GM12878 (cell line): ENCODE data around the gene RUNX3. TPM values are rescaled to one million over a fixed set of nuclear protein-coding genes. Genes with fewer than 3 reads are reported as not detected.

Source experiments
- ATAC-seq: fragments of 200-7000 bp; cut with Tn5 transposase; 3 replicates; pipeline ENCODE4 v1.9.1; 2020; ENCODE audit warnings: mild to moderate bottlenecking, moderate library complexity
- BruUV-seq: library from RNA; stranded (reverse); fragments of 400-500 nt; replicated peaks from 2 replicates; lab custom pipeline; 2021; lab: Mats Ljungman, UMichigan
- CTCF ChIA-PET: fragments of 300-600 bp; sonication (Branson Sonifier 250); formaldehyde crosslinking; extraction: SDS; loops from one replicate; lab custom pipeline; 2021; ENCODE audit warnings: inconsistent platforms; lab: Yijun Ruan, JAX
- POLR2A ChIA-PET: fragments of 350-600 bp; formaldehyde crosslinking; extraction: SDS; loops from one replicate; lab custom pipeline; 2021; ENCODE audit warnings: inconsistent platforms; lab: Charles Lee
- RAD21 ChIA-PET: fragments of 300-600 bp; sonication (Branson Sonifier 250); formaldehyde crosslinking; loops from one replicate; lab custom pipeline; 2023; ENCODE audit warnings: antibody characterized with exemption; ENCODE audit not compliant: unreplicated experiment; lab: Charles Lee
- SMC1A ChIA-PET: fragments of 300-600 bp; sonication (Branson Sonifier 250); formaldehyde crosslinking; loops from one replicate; lab custom pipeline; 2023; ENCODE audit not compliant: unreplicated experiment, uncharacterized antibody; lab: Charles Lee
- DNase-seq: peaks from one replicate; pipeline ENCODE4 v3.0.0-alpha.2; 2011; ENCODE audit warnings: low read depth, low spot score
- FAIRE-seq: peaks from 3 replicates; lab custom pipeline; 2011; peaks lifted over from hg19 to GRCh38; lab: Jason Lieb, UNC
- H2AFZ ChIP-seq: 2 replicates; pipeline ENCODE4 v1.6.0; 2011; ENCODE audit warnings: low read depth, low read length, control low read depth; ENCODE audit not compliant: control insufficient read depth
- H3K27ac ChIP-seq: 2 replicates; pipeline ENCODE4 v1.5.1; 2011; ENCODE audit warnings: control low read depth; ENCODE audit not compliant: control insufficient read depth, insufficient read depth
- H3K27me3 ChIP-seq, 2 experiments: replicated peaks in 1 of 2; 2 replicates each; pipeline versions ENCODE4 v1.6.0 to v1.6.1; 2011; ENCODE audit warnings: low read length in 1 of 2; ENCODE audit not compliant: control insufficient read depth in 2 of 2, insufficient read depth in 2 of 2
- H3K36me3 ChIP-seq, 2 experiments: 2 replicates each; pipeline ENCODE4 v1.5.1; 2011; ENCODE audit warnings: low read length in 1 of 2; ENCODE audit not compliant: control insufficient read depth in 2 of 2, insufficient read depth in 2 of 2
- H3K4me1 ChIP-seq: 2 replicates; pipeline ENCODE4 v1.6.1; 2011; ENCODE audit warnings: mild to moderate bottlenecking, low read length, moderate library complexity, mixed read lengths; ENCODE audit not compliant: control insufficient read depth, insufficient read depth
- H3K4me2 ChIP-seq: 2 replicates; pipeline ENCODE4 v1.6.0; 2011; ENCODE audit warnings: control low read depth; ENCODE audit not compliant: control insufficient read depth, insufficient read depth
- H3K4me3 ChIP-seq: fragments of 200-600 bp; sonication (generic); 2 replicates; pipeline ENCODE4 v1.5.1; 2016
- H3K79me2 ChIP-seq: 2 replicates; pipeline ENCODE4 v1.6.0; 2011; ENCODE audit warnings: low read length; ENCODE audit not compliant: control insufficient read depth, insufficient read depth
- H3K9ac ChIP-seq: 2 replicates; pipeline ENCODE4 v1.8.0; 2011; ENCODE audit warnings: low read length, control low read depth, mixed read lengths; ENCODE audit not compliant: control insufficient read depth, insufficient read depth
- H3K9me3 ChIP-seq: replicated peaks from 3 replicates; pipeline ENCODE4 v1.5.1; 2011; ENCODE audit warnings: mild to moderate bottlenecking, low read length; ENCODE audit not compliant: control insufficient read depth, insufficient read depth
- H4K20me1 ChIP-seq: 2 replicates; pipeline ENCODE4 v1.6.0; 2011; ENCODE audit not compliant: control insufficient read depth, insufficient read depth
- ASH2L ChIP-seq: fragments of 300-600, 200-600 bp; sonication (generic); IDR thresholded peaks from 2 replicates; pipeline ENCODE4 v1.6.1; 2017; ENCODE audit warnings: low read depth, mild to moderate bottlenecking, borderline replicate concordance
- ATF7 ChIP-seq: fragments of 450-650 bp; IDR thresholded peaks from 2 replicates; pipeline ENCODE4 v1.6.1; 2016; ENCODE audit warnings: low read depth, mild to moderate bottlenecking
- BHLHE40 ChIP-seq, 2 experiments: fragments of 450-650 bp in 1 of 2; IDR thresholded peaks; 2 replicates each; pipeline ENCODE4 v1.6.1; 2011 to 2017; ENCODE audit warnings: low read depth in 2 of 2, borderline replicate concordance in 1 of 2, improper control_type of control experiment in 1 of 2, low read length in 1 of 2, mild to moderate bottlenecking in 1 of 2
- CBX5 ChIP-seq: sonication (generic); IDR thresholded peaks from 2 replicates; pipeline ENCODE4 v1.6.1; 2016; ENCODE audit warnings: low read depth, moderate library complexity, mild to moderate bottlenecking, inconsistent platforms
- FOXM1 ChIP-seq: IDR thresholded peaks from 2 replicates; pipeline ENCODE4 v1.6.1; 2012; ENCODE audit warnings: low read depth, mild to moderate bottlenecking, inconsistent platforms, low read length, moderate library complexity
- HDAC2 ChIP-seq: fragments of 200-600 bp; sonication (generic); IDR thresholded peaks from 2 replicates; pipeline ENCODE4 v1.6.1; 2017
- IKZF1 ChIP-seq: fragments of 450-650 bp; conservative IDR thresholded peaks from 2 replicates; pipeline ENCODE4 v1.6.1; 2017; ENCODE audit warnings: antibody characterized with exemption, mild to moderate bottlenecking
- POLR2A ChIP-seq: IDR thresholded peaks from 2 replicates; pipeline ENCODE4 v1.6.1; 2011; ENCODE audit warnings: low read depth, mild to moderate bottlenecking, low read length
- POLR2AphosphoS5 ChIP-seq: IDR thresholded peaks from 2 replicates; pipeline ENCODE4 v1.6.1; 2011; ENCODE audit warnings: mild to moderate bottlenecking, low read length, inconsistent platforms
- RELA ChIP-seq: fragments of 450-650 bp; IDR thresholded peaks from 2 replicates; pipeline ENCODE4 v1.8.0; 2014; ENCODE audit warnings: borderline replicate concordance; ENCODE audit not compliant: partially characterized antibody
- SIN3A ChIP-seq: IDR thresholded peaks from 2 replicates; pipeline ENCODE4 v1.6.1; 2012; ENCODE audit warnings: low read depth, low read length, improper control_type of control experiment
- SIX5 ChIP-seq: IDR thresholded peaks from 2 replicates; pipeline ENCODE4 v1.6.1; 2011; ENCODE audit warnings: mild to moderate bottlenecking, low read depth, low read length, moderate library complexity; ENCODE audit not compliant: severe bottlenecking
- WGBS: methylation state at CpG from one replicate; pipeline ENCODE4 v1.1.6; 2016; ENCODE audit warnings: low lambda C conversion rate; ENCODE audit not compliant: insufficient replicate concordance, insufficient coverage; ENCODE audit errors: missing lambda C conversion rate; 5-methylcytosine and 5-hydroxymethylcytosine counted together
- in situ Hi-C: fragments of 300-500 bp; cut with MboI; formaldehyde crosslinking; loops from 9 replicates; pipeline ENCODE4 v1.14.3; 2018; ENCODE audit warnings: mixed read lengths
- intact Hi-C: fragments of 100-400 bp; cut with micrococcal nuclease; formaldehyde crosslinking; loops from one replicate; pipeline ENCODE4 v1.14.2; 2022; ENCODE audit not compliant: unreplicated experiment
- polyA plus RNA-seq, 11 experiments: library from polyadenylated mRNA; depleted of rRNA in 4 of 11; unstranded in 6 of 11; stranded (reverse) in 5 of 11; fragments of >200 nt; fragmentation: Nextera tagmentation in 4 of 11; fragmentation: Illumina TruSeq in 1 of 11; extraction: Ambion mirVana in 4 of 11; extraction: Trizol in 1 of 11; gene quantifications; 1 replicate in 1 of 11; 2 replicates in 10 of 11; pipeline versions ENCODE4 v1.2.1 to v1.2.3, GENCODE V29; 2011 to 2016; ENCODE audit warnings: inconsistent platforms in 2 of 11, missing spikeins in 2 of 11, low read depth in 1 of 11
- total RNA-seq, 4 experiments: library from RNA; depleted of rRNA in 3 of 4; stranded (reverse); fragments of >200 nt in 3 of 4; fragmentation: Illumina TruSeq in 1 of 4; extraction: Trizol in 1 of 4; gene quantifications; 2 replicates each; pipeline versions ENCODE4 v1.2.1 to v1.2.3, GENCODE V29; 2013 to 2021

The RUNX3 gene
- total and polyA plus RNA-seq, 10 of the 15 experiments (the other 5 are each of a cell fraction or from before 2014, with no cell fraction given), result 19.0 to 151 (median 31.4) TPM

- peaks cover 17% of the 10 kb centered on the region for H4K20me1 ChIP-seq
- H3K27me3 ChIP-seq, result no peaks in the 10 kb centered on the region
- SMC1A ChIA-PET, result interaction anchor here (0.9 to 1.1 kb wide), 3 partner anchors 9 to 11 kb away, joined by 3 read pairs; no protein-coding TSS in a partner anchor
- POLR2A ChIA-PET, result interaction anchor here (0.5 to 1.5 kb wide), 3 partner anchors 8 to 161 kb away, joined by 3 to 5 read pairs (median 4); no protein-coding TSS in a partner anchor
- CTCF ChIA-PET, result interaction anchor here (1.4 to 1.8 kb wide), 2 partner anchors 9 to 82 kb away, joined by 3 to 8 read pairs; no protein-coding TSS in a partner anchor
- peaks cover 39 to 48% of the 10 kb centered on the region in 2 experiments for H3K36me3 ChIP-seq
- no peaks in the 10 kb centered on the region for H3K9me3 ChIP-seq
- H3K9ac ChIP-seq, result no peak overlapping the region
- H2AFZ ChIP-seq, result no peak overlapping the region
- H3K4me1 ChIP-seq, result peaks cover 29% of the 10 kb centered on the region
- RAD21 ChIA-PET, result interaction anchor here (1.8 kb wide), 1 partner anchor 9 kb away, joined by 5 read pairs; no protein-coding TSS in a partner anchor
- BruUV-seq, result no TSS peak
- intact Hi-C loops, result no loop called here
- peaks cover 97% of the 10 kb centered on the region for H3K79me2 ChIP-seq
- no peak overlapping the region for H3K27ac ChIP-seq
- TF ChIP-seq POLR2AphosphoS5, result peak; percentile 5; the same call in 1 of the 2 replicates
- TF ChIP-seq SIX5, result no peak
- TF ChIP-seq ASH2L, result no peak
- TF ChIP-seq CBX5, result no peak
- no peak for TF ChIP-seq RELA
- TF ChIP-seq BHLHE40 (IDR thresholded peaks at IDR 0.05; ENCODE audit: borderline replicate concordance in 1 of 2, low read depth in 2 of 2, low read length in 1 of 2), result no peak
- TF ChIP-seq SIN3A, result no peak
- FAIRE-seq (no peak), DNase-seq (no peak), ATAC-seq (no peak)
- no peak overlapping the region for H3K4me3 ChIP-seq
- in situ Hi-C loops, result no loop called here
- 95% methylated on average over 3 of the region's 3 CpGs for WGBS
- no peak overlapping the region for H3K4me2 ChIP-seq
These were observed 14.2 kb upstream of the RUNX3 start for GRCh38 chr1:24944318-24944717.

GRCh38 chr1:24942789-24943188, 12.7 kb upstream of the RUNX3 start:
- CTCF ChIA-PET, result interaction anchor here (1.7 kb wide), 1 partner anchor 10 kb away, joined by 11 read pairs; no protein-coding TSS in a partner anchor
- H3K79me2 ChIP-seq, result peaks cover 95% of the 10 kb centered on the region
- H3K4me3 ChIP-seq, result no peak overlapping the region
- no peak overlapping the region for H2AFZ ChIP-seq
- H4K20me1 ChIP-seq, result peaks cover 20% of the 10 kb centered on the region
- H3K27me3 ChIP-seq, result no peaks in the 10 kb centered on the region
- H3K9ac ChIP-seq, result no peak overlapping the region
- WGBS, result 96% methylated on average over 19 of the region's 19 CpGs
- TF ChIP-seq POLR2AphosphoS5 (peak; percentile 55; the same call in 1 of the 2 replicates), HDAC2 (no peak), IKZF1 (no peak), POLR2A (peak; percentile 50), FOXM1 (no peak), ATF7 (no peak)
- DNase-seq (no peak), ATAC-seq (no peak), FAIRE-seq (no peak)
- H3K4me2 ChIP-seq, result no peak overlapping the region
- in situ Hi-C loops, result no loop called here
- BruUV-seq, result no TSS peak
- RAD21 ChIA-PET, result interaction anchor here (1.5 kb wide), 1 partner anchor 9 kb away, joined by 5 read pairs; no protein-coding TSS in a partner anchor
- POLR2A ChIA-PET, result interaction anchor here (0.5 kb wide), 1 partner anchor 1053 kb away, joined by 5 read pairs; no protein-coding TSS in a partner anchor
- SMC1A ChIA-PET, result interaction anchor here (23.9 kb wide), 1 partner anchor 17 kb away, joined by 391 read pairs; no protein-coding TSS in a partner anchor
- intact Hi-C loops, result no loop called here
- no peaks in the 10 kb centered on the region for H3K9me3 ChIP-seq
- H3K4me1 ChIP-seq, result peaks cover 18% of the 10 kb centered on the region
- H3K36me3 ChIP-seq, result peaks cover 39 to 53% of the 10 kb centered on the region in 2 experiments
- H3K27ac ChIP-seq, result no peak overlapping the region
